NCI-H2171 (cell line): ENCODE data around the gene CERS5.
A peak's percentile ranks its signal among the peaks of the same experiment; 100 is the strongest.
"Not testable (repeated sequence)": the region's sequence is repeated elsewhere in the genome, so short reads cannot be mapped to it uniquely, and the experiment has no call there.

Source experiments
- DNase-seq: peaks from one replicate; lab custom pipeline; 2025; lab: John Stamatoyannopoulos, UW

Gene CERS5

GRCh38 chr12:50187084-50187900, 20.1 kb upstream of the CERS5 start:
- DNase-seq, result no peak

DNA sequence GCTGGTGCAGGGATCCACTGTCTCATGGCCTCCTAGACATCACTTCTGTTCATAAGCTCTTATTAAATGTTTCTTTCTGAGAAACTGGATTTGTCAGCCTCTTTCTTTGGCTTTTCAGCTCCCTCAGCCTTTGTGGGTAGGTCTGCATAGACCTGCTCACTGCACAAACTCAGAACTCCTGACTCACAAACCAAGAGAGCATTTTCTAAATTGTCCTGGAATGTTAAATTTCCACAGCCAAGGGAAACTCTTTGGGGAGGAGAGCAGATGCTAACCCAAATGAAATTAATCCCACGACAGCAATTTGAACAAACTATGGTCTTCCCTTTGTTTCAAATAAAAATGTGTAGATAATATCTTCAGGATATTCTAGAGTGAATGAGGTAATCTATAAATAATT, 19.5 kb upstream of the CERS5 start:
- no peak for DNase-seq

DNA sequence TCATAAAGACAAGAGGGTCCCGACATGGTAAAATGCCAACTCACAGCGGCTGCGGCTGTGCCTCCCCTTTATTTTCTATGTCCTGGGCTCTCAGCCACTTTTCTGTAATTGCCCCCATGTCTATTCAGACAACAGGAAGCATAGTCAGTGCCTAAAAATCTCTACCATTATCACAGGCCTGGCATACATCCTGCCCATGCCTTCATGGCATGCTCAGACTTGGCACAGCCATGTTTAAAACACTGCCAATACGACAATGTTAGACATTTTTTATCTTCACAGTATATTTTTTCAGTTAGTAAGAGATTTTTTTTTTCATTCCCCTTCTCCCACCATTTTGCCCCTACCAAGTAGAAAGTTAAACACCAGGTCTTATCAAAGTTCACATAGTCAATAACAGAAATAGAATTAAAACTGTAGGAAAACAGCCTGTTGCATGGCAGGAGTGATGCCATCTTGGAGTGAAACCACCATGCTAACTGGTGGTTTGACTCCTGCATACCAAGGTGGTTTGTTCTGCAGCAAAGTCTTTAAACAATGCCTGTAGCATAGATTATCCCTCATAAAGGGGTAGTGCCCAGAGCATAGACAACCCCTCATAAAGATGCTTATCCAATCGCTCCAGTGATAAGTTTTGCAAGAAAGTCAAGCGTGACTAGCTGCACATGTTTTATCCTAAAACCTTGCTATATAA, 18.9 kb upstream of the CERS5 start:
- DNase-seq, result no peak

- DNase-seq, result no peak
These were observed 18.2 kb upstream of the CERS5 start for GRCh38 chr12:50185301-50185895.

DNA sequence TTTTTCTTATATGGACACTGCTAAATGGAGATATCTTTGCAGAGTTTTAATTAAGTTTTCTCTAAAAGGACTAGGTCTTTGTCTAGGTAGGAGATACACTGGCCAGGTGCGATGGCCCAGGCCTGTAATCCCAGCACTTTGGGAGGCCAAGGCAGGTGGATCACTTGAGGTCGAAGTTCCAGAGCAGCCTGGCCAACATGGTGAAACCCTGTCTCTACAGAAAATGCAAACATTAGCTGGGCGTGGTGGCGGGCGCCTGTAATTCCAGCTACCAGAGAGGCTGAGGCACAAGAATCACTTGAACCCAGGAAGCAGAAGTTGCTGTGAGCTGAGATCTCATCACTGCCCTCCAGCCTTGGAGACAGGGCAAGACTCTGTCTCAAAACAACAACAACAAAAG, 17.1 kb upstream of the CERS5 start:
- no peak for DNase-seq

DNA sequence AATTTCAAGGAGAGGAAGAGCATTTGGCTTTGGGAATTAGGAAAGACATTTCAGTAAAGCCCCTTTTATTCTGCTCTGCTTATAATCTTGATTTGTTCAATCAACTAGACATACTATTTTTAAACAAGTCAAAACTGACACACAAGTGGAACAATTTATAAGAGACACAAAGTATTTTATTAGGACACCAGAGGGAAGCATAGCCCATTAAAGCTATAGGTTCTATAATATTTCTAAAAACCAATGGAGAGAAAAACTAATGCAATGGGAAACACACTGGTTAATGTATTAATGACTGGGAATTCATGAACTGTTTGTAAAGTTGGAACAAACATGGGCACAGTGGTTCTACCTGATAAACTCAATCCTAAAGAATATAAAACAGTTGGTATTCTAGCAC, 15.3 kb upstream of the CERS5 start:
- DNase-seq, result no peak

GRCh38 chr12:50181691-50182090, 14.5 kb upstream of the CERS5 start:
- DNase-seq, result peak; percentile 10

- DNase-seq, result no peak
These were observed 8.5 kb upstream of the CERS5 start for GRCh38 chr12:50175716-50176026.

- DNase-seq, result peak; percentile 52
These were observed 8.0 kb upstream of the CERS5 start for GRCh38 chr12:50174971-50175715.

DNA sequence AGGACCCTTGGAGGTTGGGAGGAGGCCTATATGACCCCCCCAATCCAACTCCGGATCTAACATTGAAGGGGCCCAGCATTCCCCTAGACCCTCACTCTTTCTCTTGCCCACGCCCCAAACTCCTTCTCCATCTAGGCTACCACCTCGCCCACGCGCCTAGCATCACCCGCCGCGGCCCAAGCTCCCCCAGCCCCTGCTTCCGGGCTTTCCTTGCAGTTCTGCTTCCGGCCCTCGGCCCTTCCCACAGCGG, 445 bp downstream of the CERS5 start:
- no peak for DNase-seq

DNA sequence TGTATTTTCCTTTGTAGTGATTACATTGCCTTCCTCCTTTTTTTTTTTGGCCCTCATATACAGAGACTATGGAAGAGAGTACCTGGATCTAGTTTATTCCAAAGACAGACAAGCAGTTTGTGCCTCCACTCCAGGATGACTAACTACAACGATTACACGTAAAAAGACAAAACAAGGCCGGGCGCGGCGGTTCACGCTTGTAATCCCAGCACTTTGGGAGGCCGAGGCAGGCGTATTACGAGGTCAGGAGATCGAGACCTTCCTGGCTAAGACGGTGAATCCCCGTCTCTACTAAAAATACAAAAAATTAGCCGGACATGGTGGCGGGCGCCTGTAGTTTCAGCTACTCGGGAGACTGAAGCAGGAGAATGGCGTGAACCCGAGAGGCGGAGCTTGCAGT, 2.2 kb downstream of the CERS5 start:
- no peak for DNase-seq

DNA sequence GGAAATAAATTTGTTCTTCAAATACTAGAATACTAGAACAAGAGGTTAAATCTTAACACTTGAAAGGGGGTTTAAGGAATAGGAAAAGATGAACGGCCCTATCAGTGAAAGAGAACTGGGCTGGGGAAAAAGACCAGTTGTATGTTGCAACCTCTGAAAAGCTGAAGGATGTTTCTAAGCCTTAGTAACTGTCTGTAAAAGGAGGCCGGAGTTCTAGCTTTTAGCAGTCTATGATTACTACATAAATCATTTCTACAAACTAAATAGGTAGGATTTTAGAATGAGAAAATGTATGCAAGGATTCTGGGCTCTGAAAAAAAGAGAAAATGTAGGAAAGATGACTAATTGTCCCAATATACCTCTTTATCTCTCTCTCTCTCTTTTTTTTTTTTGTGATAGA, 4.9 kb downstream of the CERS5 start:
- no peak for DNase-seq

GRCh38 chr12:50160643-50161042, 6.5 kb downstream of the CERS5 start:
- DNase-seq, result no peak

DNA sequence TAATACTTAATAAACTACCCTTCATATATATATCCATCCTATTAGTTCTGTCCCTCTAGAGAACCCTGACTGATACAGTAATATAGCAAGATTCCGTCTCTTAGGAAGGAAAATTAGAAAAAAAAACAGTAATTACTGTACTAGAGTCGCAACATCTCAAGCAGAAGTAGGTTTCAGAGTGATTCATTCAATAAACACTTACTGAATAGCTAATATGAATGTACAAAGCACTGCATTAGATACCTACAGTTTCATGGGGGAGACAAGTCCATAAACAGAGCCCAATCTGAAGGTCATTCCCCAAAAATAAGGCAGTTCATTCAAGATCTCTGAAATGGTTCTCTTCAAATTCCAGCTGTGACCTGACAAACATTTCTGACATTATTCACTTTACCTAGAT, 9.9 kb downstream of the CERS5 start:
- no peak for DNase-seq

- no peak for DNase-seq
These were observed 10.5 kb downstream of the CERS5 start for GRCh38 chr12:50156641-50157040.

- not testable (repeated sequence) for DNase-seq
These were observed 12.2 kb downstream of the CERS5 start for GRCh38 chr12:50154947-50155346.

DNA sequence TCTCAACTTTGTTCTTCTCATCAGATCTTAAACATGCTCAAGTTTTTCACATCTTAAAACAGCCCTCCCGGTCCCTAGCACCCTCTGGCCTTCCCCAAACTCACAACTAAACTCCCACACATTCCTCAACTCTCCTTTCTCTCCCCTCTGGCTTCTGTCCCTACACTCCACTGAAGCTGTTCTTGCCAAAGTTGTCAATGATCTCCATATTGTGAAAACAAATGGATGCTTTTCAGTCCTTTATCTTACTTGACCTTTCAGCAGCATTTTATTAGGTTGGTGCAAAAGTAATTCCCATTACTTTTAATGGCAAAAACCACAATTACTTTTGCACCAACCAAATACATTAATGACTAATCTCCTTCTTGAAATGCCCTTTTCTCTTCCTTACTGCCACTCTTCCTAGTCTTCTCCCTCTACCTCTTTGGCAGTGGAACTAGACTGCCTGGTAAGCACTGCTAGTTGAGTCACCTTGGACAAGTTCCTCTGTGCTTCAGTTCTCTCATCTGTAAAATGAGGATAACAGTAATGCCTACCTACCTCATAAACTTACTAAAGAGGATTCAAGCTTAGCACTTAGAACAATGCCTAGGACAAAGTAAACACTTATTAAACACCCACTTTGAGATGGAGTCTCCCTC, 16.0 kb downstream of the CERS5 start:
- no peak for DNase-seq

GRCh38 chr12:50149311-50149710, 17.9 kb downstream of the CERS5 start:
- DNase-seq, result no peak

DNA sequence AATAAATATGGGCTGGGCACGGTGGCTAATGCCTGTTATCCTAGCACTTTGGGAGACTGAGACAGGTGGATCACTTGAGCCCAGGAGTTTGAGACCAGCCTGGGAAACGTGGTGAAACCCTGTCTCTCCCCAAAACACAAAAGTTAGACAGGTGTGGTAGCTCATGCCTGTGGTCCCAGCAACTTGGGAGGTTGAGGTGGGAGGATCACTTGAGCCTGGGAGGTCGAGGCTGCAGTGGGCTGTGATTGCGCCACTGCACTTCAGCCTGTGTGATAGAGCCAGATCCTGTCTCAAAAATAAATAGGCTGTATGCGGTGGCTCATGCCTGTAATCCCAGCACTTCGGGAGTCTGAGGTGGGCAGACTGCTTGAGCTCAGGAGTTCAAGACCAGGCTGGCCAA, 19.2 kb downstream of the CERS5 start:
- not testable (repeated sequence) for DNase-seq

GRCh38 chr12:50147281-50147680, 19.9 kb downstream of the CERS5 start:
- no peak for DNase-seq

- DNase-seq, result no peak
These were observed 21.7 kb downstream of the CERS5 start for GRCh38 chr12:50145439-50145838.

- no peak for DNase-seq
These were observed 24.2 kb downstream of the CERS5 start for GRCh38 chr12:50142993-50143392.
